ENCODE data around the gene KIF2A.

KIF2A gene

GRCh38 chr5:62386824-62387223, 80.8 kb downstream of the KIF2A start:
- Histone ChIP-seq H3K79me2 (ENCODE audit: low read length) (no peaks in the 10 kb centered on the region), H3K4me1 (ENCODE audit: low read length) (no peaks in the 10 kb centered on the region), H2AFZ (ENCODE audit: low read length) (no peak overlapping the region), H3K27me3 (replicated peaks; ENCODE audit: insufficient read depth, low read length) (no peaks in the 10 kb centered on the region), H3K9me2 (replicated peaks; ENCODE audit: insufficient read depth, low read length) (no peaks in the 10 kb centered on the region), H3K36me3 (replicated peaks; ENCODE audit: insufficient read depth, low read length) (peaks cover 15% of the 10 kb centered on the region), H3F3A (ENCODE audit: insufficient read depth, low read length) (no peaks in the 10 kb centered on the region), H3K9me3 (replicated peaks; ENCODE audit: insufficient read depth, low read length) (no peaks in the 10 kb centered on the region), H4K20me1 (ENCODE audit: insufficient read depth, low read length) (0 out of 2 replicates have a peak, but pooled peaks cover 2% of the 10 kb centered on the region), H3K27ac (ENCODE audit: low read length) (no peak overlapping the region), H3K9ac (ENCODE audit: low read length) (no peak overlapping the region), H3K4me2 (ENCODE audit: low read depth, low read length) (no peak overlapping the region), H3K4me3 (ENCODE audit: low read length) (no peak overlapping the region)
- TF ChIP-seq EZH2 (optimal IDR thresholded peaks at IDR 0.05; ENCODE audit: low read depth, low read length) (no peak), CTCF (IDR thresholded peaks at IDR 0.05; ENCODE audit: low read length) (no peak), EZH2phosphoT487 (IDR thresholded peaks at IDR 0.05; ENCODE audit: low read length) (no peak)
- DNase-seq, result no peak

GRCh38 chr5:62395210-62395950, 89.4 kb downstream of the KIF2A start:
- no peak overlapping the region for H3K4me2 ChIP-seq (ENCODE audit: low read depth, low read length)
- TF ChIP-seq CTCF (IDR thresholded peaks at IDR 0.05; ENCODE audit: low read length) (no peak), EZH2phosphoT487 (IDR thresholded peaks at IDR 0.05; ENCODE audit: low read length) (no peak), EZH2 (optimal IDR thresholded peaks at IDR 0.05; ENCODE audit: low read depth, low read length) (no peak)
- H4K20me1 ChIP-seq (ENCODE audit: insufficient read depth, low read length), result no peaks in the 10 kb centered on the region
- H3K9me3 ChIP-seq (replicated peaks; ENCODE audit: insufficient read depth, low read length), result no peaks in the 10 kb centered on the region
- DNase-seq, result no peak
- 0 out of 2 replicates have a peak, but pooled peaks cover 4% of the 10 kb centered on the region for H3F3A ChIP-seq (ENCODE audit: insufficient read depth, low read length)
- H3K4me3 ChIP-seq (ENCODE audit: low read length), result no peak overlapping the region
- peaks cover 20% of the 10 kb centered on the region for H3K36me3 ChIP-seq (replicated peaks; ENCODE audit: insufficient read depth, low read length)
- H2AFZ ChIP-seq (ENCODE audit: low read length), result no peak overlapping the region
- H3K4me1 ChIP-seq (ENCODE audit: low read length), result no peaks in the 10 kb centered on the region
- no peaks in the 10 kb centered on the region for H3K9me2 ChIP-seq (replicated peaks; ENCODE audit: insufficient read depth, low read length)
- no peak overlapping the region for H3K27ac ChIP-seq (ENCODE audit: low read length)
- H3K9ac ChIP-seq (ENCODE audit: low read length), result no peak overlapping the region
- no peaks in the 10 kb centered on the region for H3K79me2 ChIP-seq (ENCODE audit: low read length)
- H3K27me3 ChIP-seq (replicated peaks; ENCODE audit: insufficient read depth, low read length), result no peaks in the 10 kb centered on the region

GRCh38 chr5:62403411-62404250, 97.6 kb downstream of the KIF2A start, which contains the start of gene DIMT1:
Gene DIMT1, minus strand, starts transcription at chr5:62403905. Its CDS starts 133 bp downstream, at chr5:62403772.
- peak within 1 kb of the TSS; percentile 90 for H3K27ac ChIP-seq (ENCODE audit: low read length)
- H3K27me3 ChIP-seq (replicated peaks; ENCODE audit: insufficient read depth, low read length), result no peaks in the 10 kb centered on the region
- no peaks in the 10 kb centered on the region for H3K9me3 ChIP-seq (replicated peaks; ENCODE audit: insufficient read depth, low read length)
- H3K9ac ChIP-seq (ENCODE audit: low read length), result peak within 1 kb of the TSS; percentile 90
- peaks cover 14% of the 10 kb centered on the region for H3K79me2 ChIP-seq (ENCODE audit: low read length)
- peak within 1 kb of the TSS; percentile 91 for H3K4me2 ChIP-seq (ENCODE audit: low read depth, low read length)
- peak; percentile 98 for DNase-seq
- H3K9me2 ChIP-seq (replicated peaks; ENCODE audit: insufficient read depth, low read length), result no peaks in the 10 kb centered on the region
- no peaks in the 10 kb centered on the region for H4K20me1 ChIP-seq (ENCODE audit: insufficient read depth, low read length)
- H2AFZ ChIP-seq (ENCODE audit: low read length), result peak within 1 kb of the TSS; percentile 99
- no peaks in the 10 kb centered on the region for H3K36me3 ChIP-seq (replicated peaks; ENCODE audit: insufficient read depth, low read length)
- peaks cover 7% of the 10 kb centered on the region for H3K4me1 ChIP-seq (ENCODE audit: low read length)
- peaks cover 13% of the 10 kb centered on the region for H3F3A ChIP-seq (ENCODE audit: insufficient read depth, low read length)
- H3K4me3 ChIP-seq (ENCODE audit: low read length), result peak within 1 kb of the TSS; percentile 85
- TF ChIP-seq EZH2phosphoT487 (IDR thresholded peaks at IDR 0.05; ENCODE audit: low read length) (no peak), CTCF (IDR thresholded peaks at IDR 0.05; ENCODE audit: low read length) (no peak), EZH2 (optimal IDR thresholded peaks at IDR 0.05; ENCODE audit: low read depth, low read length) (no peak)

Data from MM.1S (cell line).